H9 (cell line): ENCODE data around the gene RAB3IL1. TPM values are rescaled to one million over a fixed set of nuclear protein-coding genes. Genes with fewer than 3 reads are reported as not detected.

Experiments
- DNase-seq: peaks from one replicate; pipeline ENCODE4 v3.0.0-alpha.2; 2017
- H2AFZ ChIP-seq: one replicate; pipeline ENCODE4 v1.6.1; 2013; ENCODE audit warnings: mild to moderate bottlenecking, low read length, control low read depth, moderate library complexity
- H2AK5ac ChIP-seq: 2 replicates; pipeline ENCODE4 v1.6.1; 2013; ENCODE audit warnings: low read length, control low read depth, mixed read lengths; ENCODE audit not compliant: insufficient read length
- H2BK120ac ChIP-seq: one replicate; pipeline ENCODE4 v1.6.1; 2013; ENCODE audit warnings: low read depth, mild to moderate bottlenecking, low read length, control low read depth, inconsistent platforms; ENCODE audit not compliant: poor library complexity, severe bottlenecking
- H2BK12ac ChIP-seq: 2 replicates; pipeline ENCODE4 v1.6.1; 2013; ENCODE audit warnings: low read length, control low read depth, mixed read lengths, low read depth; ENCODE audit not compliant: insufficient read length
- H2BK15ac ChIP-seq: 2 replicates; pipeline ENCODE4 v1.6.1; 2013; ENCODE audit warnings: low read depth, low read length, control low read depth
- H2BK20ac ChIP-seq: one replicate; pipeline ENCODE4 v1.6.1; 2013; ENCODE audit warnings: low read depth, mild to moderate bottlenecking, low read length, control low read depth, inconsistent platforms; ENCODE audit not compliant: poor library complexity, severe bottlenecking
- H2BK5ac ChIP-seq: 2 replicates; pipeline ENCODE4 v1.6.1; 2013; ENCODE audit warnings: low read length, control low read depth, mixed read lengths; ENCODE audit not compliant: insufficient read length
- H3K14ac ChIP-seq: 2 replicates; pipeline ENCODE4 v1.6.1; 2013; ENCODE audit warnings: low read length, control low read depth; ENCODE audit not compliant: insufficient read depth
- H3K18ac ChIP-seq: 2 replicates; pipeline ENCODE4 v1.6.1; 2013; ENCODE audit warnings: low read depth, mild to moderate bottlenecking, mixed read lengths, low read length, control low read depth; ENCODE audit not compliant: insufficient read length
- H3K23ac ChIP-seq: 2 replicates; pipeline ENCODE4 v1.6.1; 2013; ENCODE audit warnings: low read length, control low read depth, mixed read lengths, low read depth; ENCODE audit not compliant: insufficient read length
- H3K23me2 ChIP-seq: 2 replicates; pipeline ENCODE4 v1.6.1; 2013; ENCODE audit warnings: low read depth, mild to moderate bottlenecking, mixed read lengths, low read length, control low read depth; ENCODE audit not compliant: insufficient read length, poor library complexity, severe bottlenecking
- H3K27ac ChIP-seq: 2 replicates; pipeline ENCODE4 v1.5.1; 2013; ENCODE audit warnings: low read length, control low read depth, mixed read lengths, low read depth; ENCODE audit not compliant: insufficient read length
- H3K27me3 ChIP-seq: 2 replicates; pipeline ENCODE4 v1.6.1; 2013; ENCODE audit warnings: low read length, control low read depth, inconsistent platforms; ENCODE audit not compliant: insufficient read depth
- H3K4ac ChIP-seq: 2 replicates; pipeline ENCODE4 v1.6.1; 2013; ENCODE audit warnings: low read depth, mild to moderate bottlenecking, control low read depth, inconsistent platforms, low read length, moderate library complexity
- H3K4me1 ChIP-seq: 2 replicates; pipeline ENCODE4 v1.6.1; 2013; ENCODE audit warnings: low read length, control low read depth, inconsistent platforms; ENCODE audit not compliant: insufficient read depth
- H3K4me2 ChIP-seq: 2 replicates; pipeline ENCODE4 v1.6.1; 2013; ENCODE audit warnings: low read length, control low read depth, mixed read lengths; ENCODE audit not compliant: insufficient read length, insufficient read depth
- H3K56ac ChIP-seq: 2 replicates; pipeline ENCODE4 v1.6.1; 2013; ENCODE audit warnings: low read depth, mild to moderate bottlenecking, mixed read lengths, low read length, control low read depth; ENCODE audit not compliant: insufficient read length
- H3K79me1 ChIP-seq: 2 replicates; pipeline ENCODE4 v1.6.1; 2013; ENCODE audit warnings: low read depth, mild to moderate bottlenecking, moderate library complexity, low read length, control low read depth, inconsistent platforms; ENCODE audit not compliant: insufficient read depth, poor library complexity, severe bottlenecking
- H3K79me2 ChIP-seq: 2 replicates; pipeline ENCODE4 v1.6.1; 2013; ENCODE audit warnings: low read length, control low read depth, inconsistent platforms; ENCODE audit not compliant: insufficient read depth
- H3K9ac ChIP-seq: 2 replicates; pipeline ENCODE4 v1.6.1; 2013; ENCODE audit warnings: low read length, control low read depth, mixed read lengths; ENCODE audit not compliant: insufficient read length; ENCODE audit errors: extremely low read depth
- H3K9me3 ChIP-seq: one replicate; pipeline ENCODE4 v1.6.1; 2013; ENCODE audit warnings: low read depth, low read length, inconsistent platforms; ENCODE audit not compliant: control insufficient read depth
- H3T11ph ChIP-seq: one replicate; pipeline ENCODE4 v1.6.1; 2013; ENCODE audit warnings: mild to moderate bottlenecking, low read length, control low read depth, inconsistent platforms
- H4K20me1 ChIP-seq: one replicate; pipeline ENCODE4 v1.6.1; 2013; ENCODE audit not compliant: control insufficient read depth, insufficient read length, insufficient read depth
- H4K5ac ChIP-seq: 2 replicates; pipeline ENCODE4 v1.6.1; 2013; ENCODE audit warnings: low read depth, mild to moderate bottlenecking, mixed read lengths, low read length, control low read depth; ENCODE audit not compliant: insufficient read length
- H4K8ac ChIP-seq: replicated peaks from 2 replicates; pipeline ENCODE4 v1.6.1; 2013; ENCODE audit warnings: low read length, control low read depth, mixed read lengths, low read depth; ENCODE audit not compliant: insufficient read length
- H4K91ac ChIP-seq: 2 replicates; pipeline ENCODE4 v1.6.1; 2013; ENCODE audit warnings: low read depth, mild to moderate bottlenecking, moderate library complexity, mixed read lengths, low read length, control low read depth; ENCODE audit not compliant: insufficient read length
- H3K27ac Mint-ChIP-seq, 3 experiments: 2 replicates in 2 of 3; 3 replicates in 1 of 3; pipeline ENCODE4 v1.8.0; 2020 to 2021; ENCODE audit warnings: mixed read lengths in 3 of 3, mild to moderate bottlenecking in 1 of 3, moderate library complexity in 1 of 3
- H3K27me3 Mint-ChIP-seq: 2 replicates; pipeline ENCODE4 v1.8.0; 2021; ENCODE audit warnings: low read depth, mild to moderate bottlenecking, moderate library complexity, mixed read lengths
- H3K36me3 Mint-ChIP-seq, 3 experiments: 2 replicates in 2 of 3; 3 replicates in 1 of 3; pipeline ENCODE4 v1.8.0; 2020 to 2021; ENCODE audit warnings: low read depth in 3 of 3, mixed read lengths in 3 of 3; ENCODE audit not compliant: insufficient read depth in 1 of 3
- H3K4me1 Mint-ChIP-seq, 2 experiments: 2 replicates each; pipeline ENCODE4 v1.8.0; 2020; ENCODE audit warnings: mixed read lengths in 2 of 2
- H3K4me3 Mint-ChIP-seq, 2 experiments: 2 replicates in 1 of 2; 3 replicates in 1 of 2; pipeline ENCODE4 v1.8.0; 2020 to 2021; ENCODE audit warnings: mild to moderate bottlenecking in 2 of 2, mixed read lengths in 2 of 2, moderate library complexity in 1 of 2
- H3K9me3 Mint-ChIP-seq, 2 experiments: 2 replicates in 1 of 2; 3 replicates in 1 of 2; pipeline ENCODE4 v1.8.0; 2020; ENCODE audit warnings: mild to moderate bottlenecking in 2 of 2, mixed read lengths in 2 of 2, moderate library complexity in 1 of 2
- CTCF ChIP-seq: fragments of 200-600 bp; sonication (generic); conservative IDR thresholded peaks from 3 replicates; pipeline ENCODE4 v1.8.0; 2021; ENCODE audit warnings: antibody characterized with exemption, mild to moderate bottlenecking
- WGBS: extraction: QIAGEN DNeasy Blood & Tissue Kit; methylation state at CpG from one replicate; pipeline ENCODE4 v1.1.7; 2013; ENCODE audit warnings: missing lambda C conversion rate, low lambda C conversion rate, mixed read lengths; ENCODE audit not compliant: insufficient read length; ENCODE audit errors: extremely low coverage; 5-methylcytosine and 5-hydroxymethylcytosine counted together
- total RNA-seq: library from RNA; stranded (reverse); gene quantifications from 2 replicates; pipeline ENCODE4 v1.2.1, GENCODE V29; 2021

RAB3IL1 gene
- total RNA-seq, 1 experiment from 2014 or later = 2.4 TPM

- Mint-ChIP-seq H3K27ac (no peak overlapping the region), H3K27me3 (peaks cover 17% of the 10 kb centered on the region), H3K9me3 (peaks cover 12 to 13% of the 10 kb centered on the region in 2 experiments), H3K36me3 (peaks cover 0 to 5% (median 0%) of the 10 kb centered on the region in 3 experiments; a peak in 1 of 7 replicates), H3K4me1 (no peaks in the 10 kb centered on the region), H3K4me3 (no peak overlapping the region)
- H2BK12ac ChIP-seq = no peak overlapping the region
- H3K79me1 ChIP-seq = no peaks in the 10 kb centered on the region
- H4K8ac ChIP-seq = no peak overlapping the region
- no peaks in the 10 kb centered on the region for H4K20me1 ChIP-seq
- no peaks in the 10 kb centered on the region for H3K9me3 ChIP-seq
- no peak overlapping the region for H3K18ac ChIP-seq
- no peak overlapping the region for H3K27ac ChIP-seq
- H2BK120ac ChIP-seq = no peak overlapping the region
- H3K4me2 ChIP-seq = no peak overlapping the region
- no peaks in the 10 kb centered on the region for H3K79me2 ChIP-seq
- H2BK5ac ChIP-seq = no peak overlapping the region
- no peak overlapping the region for H3K9ac ChIP-seq
- no peak overlapping the region for H3K56ac ChIP-seq
- no peak overlapping the region for H2BK20ac ChIP-seq
- H2AK5ac ChIP-seq = no peak overlapping the region
- no peak overlapping the region for H3K23ac ChIP-seq
- TF ChIP-seq CTCF = no peak
- H3K4ac ChIP-seq = no peak overlapping the region
- WGBS = no CpG with 5 or more reads among the region's 10 CpGs
- H3K23me2 ChIP-seq = no peaks in the 10 kb centered on the region
- H4K91ac ChIP-seq = no peak overlapping the region
- no peak overlapping the region for H3K14ac ChIP-seq
- no peak overlapping the region for H2BK15ac ChIP-seq
- H3T11ph ChIP-seq = no peak overlapping the region
- H3K27me3 ChIP-seq = no peaks in the 10 kb centered on the region
- no peak overlapping the region for H4K5ac ChIP-seq
- no peak for DNase-seq
- H2AFZ ChIP-seq = no peak overlapping the region
- H3K4me1 ChIP-seq = no peaks in the 10 kb centered on the region
These were observed 23.1 kb upstream of the RAB3IL1 start for GRCh38 chr11:61940466-61940865.
